22Rv1 (cell line): ENCODE data around the gene SETD5.

Experiments used
- H3K27ac ChIP-seq: fragments of 450-650 bp; 2 replicates; pipeline ENCODE4 v1.5.1; 2017
- ZFX ChIP-seq: fragments of 450-650 bp; IDR thresholded peaks from 2 replicates; pipeline ENCODE4 v1.6.1; 2017; ENCODE audit warnings: antibody characterized with exemption, borderline replicate concordance
- TF ChIP-seq, protein P1 (sequence below): fragments of 450-650 bp; IDR thresholded peaks from 2 replicates; pipeline ENCODE4 v1.5.1; 2017; ENCODE audit warnings: mild to moderate bottlenecking

SETD5 gene

DNA sequence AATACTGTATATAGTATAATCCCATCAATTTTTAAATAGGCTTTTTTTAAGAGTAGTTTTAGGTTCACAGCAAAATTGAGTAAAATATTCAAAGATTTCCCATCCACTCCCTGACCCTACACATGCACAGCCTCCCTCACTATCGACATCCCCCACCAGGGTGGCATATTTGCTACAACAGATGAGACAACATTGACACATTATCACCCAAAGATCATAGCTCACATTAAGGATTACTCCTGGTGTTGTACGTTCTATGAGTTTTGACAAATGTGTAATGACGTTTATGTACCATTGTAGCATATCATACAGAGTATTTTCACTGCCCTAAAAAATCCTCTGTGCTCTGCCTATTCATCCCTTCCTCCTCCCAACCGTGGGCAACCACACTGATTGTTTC is 116.9 kb downstream of the SETD5 start:
- TF ChIP-seq ZFX, result no peak
- TF ChIP-seq, protein P1, sequence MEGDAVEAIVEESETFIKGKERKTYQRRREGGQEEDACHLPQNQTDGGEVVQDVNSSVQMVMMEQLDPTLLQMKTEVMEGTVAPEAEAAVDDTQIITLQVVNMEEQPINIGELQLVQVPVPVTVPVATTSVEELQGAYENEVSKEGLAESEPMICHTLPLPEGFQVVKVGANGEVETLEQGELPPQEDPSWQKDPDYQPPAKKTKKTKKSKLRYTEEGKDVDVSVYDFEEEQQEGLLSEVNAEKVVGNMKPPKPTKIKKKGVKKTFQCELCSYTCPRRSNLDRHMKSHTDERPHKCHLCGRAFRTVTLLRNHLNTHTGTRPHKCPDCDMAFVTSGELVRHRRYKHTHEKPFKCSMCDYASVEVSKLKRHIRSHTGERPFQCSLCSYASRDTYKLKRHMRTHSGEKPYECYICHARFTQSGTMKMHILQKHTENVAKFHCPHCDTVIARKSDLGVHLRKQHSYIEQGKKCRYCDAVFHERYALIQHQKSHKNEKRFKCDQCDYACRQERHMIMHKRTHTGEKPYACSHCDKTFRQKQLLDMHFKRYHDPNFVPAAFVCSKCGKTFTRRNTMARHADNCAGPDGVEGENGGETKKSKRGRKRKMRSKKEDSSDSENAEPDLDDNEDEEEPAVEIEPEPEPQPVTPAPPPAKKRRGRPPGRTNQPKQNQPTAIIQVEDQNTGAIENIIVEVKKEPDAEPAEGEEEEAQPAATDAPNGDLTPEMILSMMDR, result no peak
- H3K27ac ChIP-seq, result no peak overlapping the region

DNA sequence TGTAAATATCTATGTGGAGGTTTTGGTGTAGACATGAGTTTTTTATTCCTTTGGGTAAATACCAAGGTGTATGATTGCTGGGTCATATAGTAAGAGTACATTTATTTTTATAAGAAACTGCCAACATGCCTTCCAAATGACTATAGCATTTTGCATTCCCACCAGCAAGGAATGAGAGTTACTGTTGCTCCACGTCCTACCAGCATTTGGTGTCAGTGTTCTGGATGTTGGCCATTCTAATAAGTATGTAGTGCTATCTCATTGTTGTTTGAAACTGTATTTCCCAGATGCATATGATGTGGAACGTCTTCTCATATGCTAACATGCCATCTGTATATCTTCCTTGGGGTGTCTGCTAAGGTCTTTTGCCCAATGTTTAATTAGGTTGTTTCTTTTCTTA is 117.5 kb downstream of the SETD5 start:
- H3K27ac ChIP-seq, result no peak overlapping the region
- TF ChIP-seq, protein P1, result no peak
- no peak for TF ChIP-seq ZFX

DNA sequence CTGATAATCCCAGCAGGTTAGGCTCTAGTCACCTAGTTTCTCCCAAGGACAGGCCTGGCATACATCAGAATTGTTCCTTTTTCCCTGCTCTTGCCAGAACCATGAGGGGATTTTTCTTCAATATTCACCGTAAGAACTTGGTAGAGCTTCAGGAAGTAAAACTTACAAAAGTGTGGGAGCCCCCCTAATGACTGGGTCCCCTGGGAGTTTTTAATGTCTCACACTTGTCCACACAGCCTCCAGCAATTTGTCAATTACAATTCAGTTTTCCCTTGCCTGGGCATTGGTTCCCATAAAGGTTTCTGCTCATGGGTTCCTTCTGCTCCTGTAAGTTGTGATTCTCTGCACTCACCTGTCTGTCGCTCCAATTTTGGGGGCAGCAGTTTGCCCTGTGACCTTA is 127.7 kb downstream of the SETD5 start:
- no peak overlapping the region for H3K27ac ChIP-seq
- no peak for TF ChIP-seq ZFX
- TF ChIP-seq, protein P1, result no peak
